ENCODE data around the gene SORCS2. TPM values are rescaled to one million over a fixed set of nuclear protein-coding genes. Genes with fewer than 3 reads are reported as not detected.
A peak's percentile ranks its signal among the peaks of the same experiment; 100 is the strongest.

SORCS2 gene
- total RNA-seq, 1 donor from 2014 or later: 13.8 TPM

- FAIRE-seq: no peak
- Histone ChIP-seq H3K27ac (ENCODE audit: low read depth, low read length) (no peak overlapping the region), H2AFZ (ENCODE audit: low read depth, low read length) (no peak overlapping the region), H4K20me1 (ENCODE audit: insufficient read depth, low read length) (peaks cover 7% of the 10 kb centered on the region), H3K4me3 (ENCODE audit: insufficient read depth, low read depth, low read length) (no peak overlapping the region), H3K9me3 (ENCODE audit: insufficient read depth, low read depth, low read length) (no peaks in the 10 kb centered on the region), H3K79me2 (ENCODE audit: insufficient read depth, low read length) (no peaks in the 10 kb centered on the region), H3K4me1 (ENCODE audit: insufficient read depth, low read length) (no peaks in the 10 kb centered on the region), H3K36me3 (ENCODE audit: insufficient read depth, low read length) (no peaks in the 10 kb centered on the region), H3K27me3 (ENCODE audit: insufficient read depth, low read length) (peaks cover 5% of the 10 kb centered on the region), H3K9ac (ENCODE audit: low read length) (no peak overlapping the region), H3K4me2 (ENCODE audit: low read length) (no peak overlapping the region)
- DNase-seq (ENCODE audit: low read depth): no peak
- Mint-ChIP-seq H3K27me3 (ENCODE audit: low read depth, unreplicated experiment) (peaks cover 44% of the 10 kb centered on the region), H3K4me3 (ENCODE audit: unreplicated experiment) (no peak overlapping the region), H3K9me3 (ENCODE audit: unreplicated experiment) (peaks cover 2% of the 10 kb centered on the region), H3K4me1 (ENCODE audit: low read depth, unreplicated experiment) (no peaks in the 10 kb centered on the region), H3K27ac (ENCODE audit: unreplicated experiment) (no peak overlapping the region), H3K36me3 (ENCODE audit: low read depth, unreplicated experiment) (peaks cover 13% of the 10 kb centered on the region)
- no peak for TF ChIP-seq CTCF (IDR thresholded peaks at IDR 0.05; ENCODE audit: insufficient read depth, low read depth, low read length)
- no peak for TF ChIP-seq EZH2 (IDR thresholded peaks at IDR 0.05; ENCODE audit: insufficient read depth, low read length)
These were observed 543.6 kb downstream of the SORCS2 start for GRCh38 chr4:7735961-7736360.

- Histone ChIP-seq H3K79me2 (ENCODE audit: insufficient read depth, low read length) (no peaks in the 10 kb centered on the region), H3K9ac (ENCODE audit: low read length) (no peak overlapping the region), H3K27me3 (ENCODE audit: insufficient read depth, low read length) (peaks cover 5% of the 10 kb centered on the region), H3K4me3 (ENCODE audit: insufficient read depth, low read depth, low read length) (no peak overlapping the region), H2AFZ (ENCODE audit: low read depth, low read length) (no peak overlapping the region), H3K4me2 (ENCODE audit: low read length) (no peak overlapping the region), H3K36me3 (ENCODE audit: insufficient read depth, low read length) (no peaks in the 10 kb centered on the region), H3K9me3 (ENCODE audit: insufficient read depth, low read depth, low read length) (no peaks in the 10 kb centered on the region), H4K20me1 (ENCODE audit: insufficient read depth, low read length) (peaks cover 7% of the 10 kb centered on the region), H3K27ac (ENCODE audit: low read depth, low read length) (no peak overlapping the region), H3K4me1 (ENCODE audit: insufficient read depth, low read length) (no peaks in the 10 kb centered on the region)
- DNase-seq (ENCODE audit: low read depth) (peak; percentile 45), FAIRE-seq (no peak)
- Mint-ChIP-seq H3K27me3 (ENCODE audit: low read depth, unreplicated experiment) (peaks cover 39% of the 10 kb centered on the region), H3K36me3 (ENCODE audit: low read depth, unreplicated experiment) (peaks cover 13% of the 10 kb centered on the region), H3K4me1 (ENCODE audit: low read depth, unreplicated experiment) (no peaks in the 10 kb centered on the region), H3K27ac (ENCODE audit: unreplicated experiment) (no peak overlapping the region), H3K4me3 (ENCODE audit: unreplicated experiment) (no peak overlapping the region), H3K9me3 (ENCODE audit: unreplicated experiment) (peaks cover 2% of the 10 kb centered on the region)
- no peak for TF ChIP-seq CTCF (IDR thresholded peaks at IDR 0.05; ENCODE audit: insufficient read depth, low read depth, low read length)
- TF ChIP-seq EZH2 (IDR thresholded peaks at IDR 0.05; ENCODE audit: insufficient read depth, low read length): no peak
These were observed 544.3 kb downstream of the SORCS2 start for GRCh38 chr4:7736436-7737267.

GRCh38 chr4:7737268-7737645 is 544.9 kb downstream of the SORCS2 start:
- no peak for DNase-seq (ENCODE audit: low read depth)
- Mint-ChIP-seq H3K36me3 (ENCODE audit: low read depth, unreplicated experiment) (peaks cover 9% of the 10 kb centered on the region), H3K4me3 (ENCODE audit: unreplicated experiment) (no peak overlapping the region), H3K4me1 (ENCODE audit: low read depth, unreplicated experiment) (no peaks in the 10 kb centered on the region), H3K27me3 (ENCODE audit: low read depth, unreplicated experiment) (peaks cover 35% of the 10 kb centered on the region), H3K9me3 (ENCODE audit: unreplicated experiment) (peaks cover 2% of the 10 kb centered on the region), H3K27ac (ENCODE audit: unreplicated experiment) (no peak overlapping the region)
- TF ChIP-seq EZH2 (IDR thresholded peaks at IDR 0.05; ENCODE audit: insufficient read depth, low read length): no peak
- no peak for TF ChIP-seq CTCF (IDR thresholded peaks at IDR 0.05; ENCODE audit: insufficient read depth, low read depth, low read length)
- no peaks in the 10 kb centered on the region for H3K4me1 ChIP-seq (ENCODE audit: insufficient read depth, low read length)
- no peaks in the 10 kb centered on the region for H3K79me2 ChIP-seq (ENCODE audit: insufficient read depth, low read length)
- no peak overlapping the region for H3K4me2 ChIP-seq (ENCODE audit: low read length)
- peaks cover 7% of the 10 kb centered on the region for H4K20me1 ChIP-seq (ENCODE audit: insufficient read depth, low read length)
- H3K27ac ChIP-seq (ENCODE audit: low read depth, low read length): no peak overlapping the region
- H3K9ac ChIP-seq (ENCODE audit: low read length): no peak overlapping the region
- H3K27me3 ChIP-seq (ENCODE audit: insufficient read depth, low read length): no peaks in the 10 kb centered on the region
- H3K4me3 ChIP-seq (ENCODE audit: insufficient read depth, low read depth, low read length): no peak overlapping the region
- no peak overlapping the region for H2AFZ ChIP-seq (ENCODE audit: low read depth, low read length)
- no peaks in the 10 kb centered on the region for H3K9me3 ChIP-seq (ENCODE audit: insufficient read depth, low read depth, low read length)
- FAIRE-seq: no peak
- H3K36me3 ChIP-seq (ENCODE audit: insufficient read depth, low read length): no peaks in the 10 kb centered on the region

Measured in astrocyte (in vitro differentiated cells and primary cell).